Measurements from ENCODE around the gene AFG1L.
"Not testable (repeated sequence)": the region's sequence is repeated elsewhere in the genome, so short reads cannot be mapped to it uniquely, and the experiment has no call there.

Gene AFG1L

DNA sequence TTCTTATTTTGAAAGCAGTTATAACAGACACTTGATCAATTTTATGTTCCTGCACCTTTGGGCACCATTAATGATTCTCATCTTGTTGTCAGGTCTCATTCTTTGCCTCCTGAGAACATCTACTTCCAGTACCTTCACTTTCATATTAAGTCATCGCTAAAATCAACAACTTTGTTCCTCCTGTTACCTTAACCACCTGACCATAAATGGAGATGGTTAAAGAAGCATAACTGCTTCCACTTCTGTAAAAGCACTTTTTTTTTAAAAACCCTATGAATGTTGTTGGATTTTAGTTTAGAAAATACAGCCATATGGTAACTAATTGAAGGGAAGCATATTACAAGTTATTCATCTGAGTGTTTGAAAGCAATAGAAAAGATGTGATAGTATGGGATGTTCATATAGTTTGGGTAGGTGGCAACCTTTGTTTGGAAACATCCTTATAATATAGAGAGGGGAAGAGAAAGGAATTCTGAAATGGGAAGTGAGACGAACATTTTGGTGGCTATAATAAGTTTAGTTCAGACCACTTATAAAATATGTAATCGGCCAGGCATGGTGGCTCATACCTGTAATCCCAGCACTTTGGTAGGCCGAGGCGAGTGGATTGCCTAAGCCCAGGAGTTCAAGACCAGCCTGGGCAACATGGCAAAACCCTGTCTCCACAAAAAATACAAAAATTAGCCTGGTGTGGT, 53.9 kb downstream of the AFG1L start:
- FAIRE-seq (peak; percentile 93), DNase-seq (ENCODE audit: insufficient read length, low spot score) (peak; percentile 50)

DNA sequence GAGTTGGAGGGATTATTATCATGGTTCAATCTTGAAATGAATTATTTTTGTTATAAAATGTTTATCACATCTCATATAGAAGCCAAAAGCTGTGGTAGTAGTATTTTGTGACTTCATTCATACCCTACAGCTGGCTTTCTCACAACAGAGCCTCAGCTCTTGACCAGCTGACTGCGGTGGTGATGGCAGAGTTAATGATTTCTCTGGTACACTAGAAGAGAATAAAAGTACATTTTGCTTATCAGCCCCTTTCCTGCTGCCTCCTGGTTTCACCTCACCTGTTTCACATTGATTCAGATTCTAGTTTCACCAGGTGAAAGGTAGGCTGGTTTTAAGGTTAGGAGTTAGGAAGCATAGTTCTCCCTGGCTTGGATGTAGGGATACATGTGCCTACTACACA, 55.7 kb downstream of the AFG1L start:
- DNase-seq (ENCODE audit: insufficient read length, low spot score) = peak; percentile 7
- FAIRE-seq = peak; percentile 92

DNA sequence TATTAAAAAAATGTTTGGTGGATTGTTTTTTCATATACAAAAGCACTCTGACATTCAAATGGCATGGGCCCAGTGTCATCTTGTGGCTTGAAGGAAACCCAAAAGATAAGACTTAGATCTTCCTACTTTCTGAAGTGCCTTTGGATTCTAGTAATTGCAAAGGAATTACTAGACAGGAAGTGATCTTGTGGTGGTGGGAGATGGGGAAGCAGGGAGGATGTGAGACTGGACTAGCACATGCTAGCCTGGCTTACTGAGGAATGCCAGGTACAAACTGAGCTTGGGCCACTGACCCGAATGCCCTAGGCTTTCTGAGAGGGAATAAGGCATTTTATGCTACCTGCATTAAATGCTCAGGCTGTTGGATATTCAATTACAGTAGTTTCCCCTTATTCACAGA, 59.0 kb downstream of the AFG1L start:
- no peak for DNase-seq (ENCODE audit: insufficient read length, low spot score)
- FAIRE-seq = no peak

DNA sequence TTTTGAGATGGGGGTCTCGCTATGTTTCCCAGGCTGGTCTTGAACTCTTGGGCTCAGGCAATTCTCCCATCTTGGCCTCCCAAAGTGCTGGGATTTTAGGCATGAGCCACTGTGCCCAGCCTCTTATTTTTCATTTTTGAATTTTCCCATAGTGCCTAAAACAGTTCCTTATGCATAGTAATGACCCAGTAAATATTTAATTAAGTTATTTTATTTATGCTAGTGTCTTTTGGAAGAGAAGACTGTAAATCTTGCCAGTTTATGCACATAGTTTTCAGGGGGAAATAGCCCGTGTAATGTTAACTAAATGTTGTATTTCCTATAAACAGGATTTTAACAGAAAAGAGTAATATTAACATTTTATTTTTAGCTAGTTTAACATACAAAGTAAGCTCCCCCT, 60.3 kb downstream of the AFG1L start:
- DNase-seq (ENCODE audit: insufficient read length, low spot score) (no peak), FAIRE-seq (no peak)

DNA sequence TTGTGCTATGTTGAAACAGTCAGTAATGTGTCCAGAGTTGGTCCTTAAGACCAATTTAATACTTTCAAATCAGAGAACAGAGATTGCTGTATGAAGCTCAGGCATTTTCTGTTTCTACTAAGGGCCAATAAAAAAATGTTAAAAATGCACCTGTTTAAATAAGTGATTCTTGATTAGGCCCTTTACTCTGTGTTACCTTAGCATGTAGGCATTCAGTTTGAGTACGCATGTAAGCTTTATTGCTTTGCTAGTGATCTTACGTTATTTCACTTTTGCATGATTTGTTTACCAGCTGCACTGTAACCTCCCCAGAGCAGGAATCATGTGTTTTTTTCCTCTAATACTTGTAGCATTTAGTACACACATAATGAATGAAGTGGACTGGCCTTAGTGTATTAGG, 61.0 kb downstream of the AFG1L start:
- DNase-seq (ENCODE audit: insufficient read length, low spot score) (no peak), FAIRE-seq (no peak)

DNA sequence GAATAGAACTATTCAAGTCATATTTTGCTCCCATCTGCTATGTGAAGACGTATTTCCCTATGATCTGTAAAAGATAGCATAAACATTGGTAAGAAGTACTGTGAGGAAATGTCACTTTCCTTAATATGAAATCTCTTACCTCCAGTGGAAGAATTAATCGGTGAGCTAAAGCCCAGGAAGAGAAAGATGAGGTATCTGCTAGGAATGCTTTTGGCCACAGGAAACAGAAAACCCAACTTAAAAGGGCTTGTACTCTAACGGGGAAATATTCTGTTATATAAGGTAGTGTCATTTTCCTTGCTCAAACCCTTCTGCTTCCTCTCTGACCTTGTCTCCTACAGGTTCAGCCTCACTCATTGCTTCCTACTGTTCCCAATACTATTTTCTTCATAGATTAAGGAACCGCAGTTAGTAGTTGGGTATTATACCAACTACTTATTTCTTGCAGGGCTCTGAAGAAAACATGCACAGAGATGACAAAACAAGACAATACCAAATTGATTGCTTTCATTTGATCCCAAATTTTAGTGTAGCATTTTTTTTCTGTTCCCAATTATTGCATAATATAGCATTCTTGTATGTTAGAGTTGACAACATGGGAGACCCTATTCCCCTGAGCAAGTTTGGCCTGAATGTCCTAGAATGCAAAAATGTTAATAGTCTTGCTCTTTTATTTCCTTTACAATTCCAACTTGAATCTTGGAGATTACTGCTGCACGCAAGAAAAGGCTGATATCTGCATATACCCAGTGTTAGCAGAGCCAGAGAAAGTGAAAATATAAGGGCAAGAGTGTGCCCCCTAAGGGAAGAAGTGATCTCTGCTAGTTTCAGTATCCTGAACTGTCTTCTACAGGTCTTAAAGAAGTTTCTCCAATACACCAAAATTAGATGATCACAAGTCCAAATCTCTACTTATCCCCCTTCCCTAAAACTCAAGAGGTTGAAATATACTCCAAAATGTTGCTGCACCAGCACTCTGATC, 65.3 kb downstream of the AFG1L start:
- FAIRE-seq (peak; percentile 58), DNase-seq (ENCODE audit: insufficient read length, low spot score) (no peak)

DNA sequence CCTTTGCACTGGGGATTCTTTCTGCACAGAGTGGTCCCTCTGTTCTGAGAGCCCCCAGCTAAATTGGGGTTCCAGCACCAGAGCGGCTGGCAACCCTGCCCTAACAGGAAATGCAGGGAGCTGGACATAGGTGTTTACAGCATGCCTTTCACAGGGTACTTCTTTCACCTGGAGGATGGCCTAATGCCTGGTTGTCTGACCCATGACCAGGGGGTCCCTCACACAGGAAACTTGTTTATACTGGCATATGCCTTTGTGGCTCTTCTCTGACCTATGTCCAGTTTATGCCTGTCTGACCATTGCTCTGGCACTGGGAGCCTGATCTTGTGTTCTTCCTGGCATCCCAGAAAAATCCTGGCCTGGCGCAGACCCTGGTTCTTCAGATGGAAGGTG, 66.1 kb downstream of the AFG1L start:
- DNase-seq (ENCODE audit: insufficient read length, low spot score) = no peak
- FAIRE-seq = no peak

DNA sequence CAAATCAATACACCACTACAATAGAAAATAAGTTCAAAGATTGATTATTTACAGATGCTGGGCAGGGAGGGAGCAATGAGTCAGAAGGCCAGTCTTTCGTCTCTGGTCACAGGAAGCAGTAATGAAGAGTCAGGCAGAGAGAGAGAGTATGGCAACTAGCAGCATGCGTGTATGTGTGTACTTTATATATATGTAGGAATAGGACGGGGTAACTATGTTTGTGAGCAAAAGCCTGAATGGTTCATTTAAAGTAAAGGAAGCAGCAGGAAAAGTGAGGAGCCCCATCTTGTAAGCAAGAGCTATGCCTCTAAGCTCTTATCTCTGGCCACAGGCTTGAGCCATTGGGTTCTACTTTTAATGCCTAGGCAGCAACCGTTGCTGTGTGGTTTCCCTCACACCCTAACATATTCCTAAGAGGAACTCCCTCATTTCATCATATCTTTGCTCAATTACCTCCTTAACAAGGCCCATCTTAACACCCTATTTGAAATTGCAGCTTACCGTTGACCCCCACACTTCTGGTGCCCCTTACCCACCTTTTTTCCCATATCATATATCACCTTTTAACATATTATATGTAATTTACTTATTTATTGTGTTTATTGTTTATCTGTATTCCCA, 66.6 kb downstream of the AFG1L start:
- FAIRE-seq (peak; percentile 23), DNase-seq (ENCODE audit: insufficient read length, low spot score) (no peak)

DNA sequence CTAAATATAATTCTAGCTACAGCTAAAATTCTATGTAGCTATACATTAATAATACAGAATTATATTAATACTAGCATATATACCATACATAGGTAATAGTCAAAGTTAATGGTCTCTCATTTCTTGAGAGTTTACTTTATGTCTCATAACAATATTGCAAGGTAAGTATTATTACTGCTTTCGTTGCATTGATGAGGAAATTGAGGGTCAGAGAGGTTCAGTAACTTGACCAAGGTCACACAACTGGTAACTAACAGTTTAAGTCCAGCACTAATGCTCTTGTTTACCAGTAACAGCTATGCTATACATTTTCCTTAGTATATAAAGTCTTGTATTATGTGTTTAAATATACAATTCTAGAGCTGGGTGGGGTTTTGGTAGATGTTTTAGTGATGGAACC, 67.6 kb downstream of the AFG1L start:
- FAIRE-seq = no peak
- DNase-seq (ENCODE audit: insufficient read length, low spot score) = no peak

DNA sequence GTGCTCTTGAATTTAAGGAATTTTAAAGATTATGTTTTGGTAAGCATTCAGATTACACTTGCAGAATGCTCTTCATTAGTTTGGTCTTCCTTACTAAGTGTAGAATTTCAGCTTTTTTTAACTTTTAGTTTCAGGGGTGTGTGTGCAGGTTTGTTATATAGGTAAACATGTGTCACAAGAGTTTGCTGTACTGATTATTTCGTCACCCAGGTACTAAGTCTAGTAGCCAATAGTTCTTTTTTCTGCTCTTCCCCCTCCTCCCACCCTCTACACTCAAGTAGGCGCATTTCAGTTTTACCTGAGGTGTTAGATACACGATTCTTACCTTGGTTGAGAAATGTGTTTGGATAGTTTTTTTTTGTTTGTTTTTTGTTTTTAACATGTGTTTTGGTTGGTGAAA, 68.3 kb downstream of the AFG1L start:
- DNase-seq (ENCODE audit: insufficient read length, low spot score) (no peak), FAIRE-seq (no peak)

DNA sequence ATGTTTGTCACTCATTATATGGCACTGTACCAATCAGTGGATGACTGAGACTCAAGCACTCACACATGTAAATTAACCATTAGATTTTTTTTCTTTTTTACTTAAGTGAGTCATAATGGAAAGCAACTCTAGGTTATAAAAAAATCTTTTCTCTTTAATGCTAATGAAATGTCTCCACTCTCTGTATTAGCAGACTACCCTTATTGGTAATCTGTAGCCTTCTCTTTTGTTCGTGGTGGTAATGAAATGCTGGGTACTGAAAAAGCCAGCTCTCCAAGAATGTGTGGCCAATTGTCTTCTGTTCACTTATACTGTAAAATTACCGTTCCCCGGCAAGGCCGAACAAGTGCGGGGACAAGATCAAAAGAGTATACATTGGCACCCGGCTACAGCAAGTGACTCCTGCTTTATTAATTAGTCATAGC, 69.0 kb downstream of the AFG1L start:
- FAIRE-seq (no peak), DNase-seq (ENCODE audit: insufficient read length, low spot score) (no peak)

DNA sequence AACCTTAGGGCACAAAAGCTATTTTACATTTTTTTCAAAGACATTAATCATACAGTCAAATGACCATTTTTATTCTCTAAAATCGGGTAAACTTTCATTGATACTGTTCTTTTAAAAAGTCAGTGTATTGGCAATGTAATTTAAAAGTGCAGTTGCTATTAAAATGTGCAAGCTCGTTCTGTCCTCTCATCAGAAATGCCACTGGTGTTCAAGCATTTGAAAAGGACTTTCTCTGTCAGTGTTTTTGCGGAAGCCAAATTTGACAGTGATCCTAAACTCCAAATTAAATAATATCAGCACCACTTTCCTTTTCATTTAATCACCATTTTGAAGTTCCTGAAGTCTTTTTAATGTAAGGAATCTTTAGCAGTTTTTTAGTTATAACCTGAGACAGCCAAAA, 69.6 kb downstream of the AFG1L start:
- FAIRE-seq = no peak
- no peak for DNase-seq (ENCODE audit: insufficient read length, low spot score)

DNA sequence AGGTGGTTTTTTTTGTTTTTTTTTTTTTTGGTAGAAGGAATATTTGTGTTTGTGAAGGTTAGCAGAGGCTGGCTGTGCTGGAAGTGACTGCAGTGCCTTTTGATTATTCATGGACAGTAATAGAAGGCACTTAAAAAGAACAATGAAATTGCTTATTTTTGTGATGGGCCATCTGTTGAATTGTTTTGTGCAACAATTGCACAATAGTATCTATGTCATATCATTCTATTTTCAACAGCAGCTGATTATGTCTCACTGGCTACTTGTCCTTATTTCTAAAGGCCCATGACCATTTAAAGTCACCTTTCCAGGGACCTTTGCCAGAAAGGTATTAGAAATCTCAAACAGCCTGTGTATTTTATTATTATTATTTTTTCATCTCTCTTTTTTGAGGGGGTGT, 70.6 kb downstream of the AFG1L start:
- DNase-seq (ENCODE audit: insufficient read length, low spot score) (no peak), FAIRE-seq (no peak)

DNA sequence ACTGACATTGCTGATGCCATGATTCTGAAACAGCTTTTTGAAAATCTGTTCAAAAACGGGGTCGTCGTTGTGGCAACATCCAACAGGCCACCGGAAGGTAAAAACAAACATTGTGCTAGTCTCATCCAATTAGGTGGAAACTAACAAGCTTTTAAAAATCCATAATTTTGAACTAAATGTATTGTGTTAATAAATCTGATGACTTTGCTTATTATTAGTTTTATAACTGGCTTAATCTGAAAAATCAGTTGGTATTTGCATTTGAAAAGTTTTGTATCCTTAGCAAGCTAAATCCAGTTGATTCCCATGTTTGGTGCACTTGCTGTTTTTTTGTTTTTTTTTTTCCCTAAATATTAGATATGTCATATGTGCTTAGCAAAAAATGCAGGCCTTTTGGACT, 71.4 kb downstream of the AFG1L start:
- FAIRE-seq = no peak
- DNase-seq (ENCODE audit: insufficient read length, low spot score) = no peak

DNA sequence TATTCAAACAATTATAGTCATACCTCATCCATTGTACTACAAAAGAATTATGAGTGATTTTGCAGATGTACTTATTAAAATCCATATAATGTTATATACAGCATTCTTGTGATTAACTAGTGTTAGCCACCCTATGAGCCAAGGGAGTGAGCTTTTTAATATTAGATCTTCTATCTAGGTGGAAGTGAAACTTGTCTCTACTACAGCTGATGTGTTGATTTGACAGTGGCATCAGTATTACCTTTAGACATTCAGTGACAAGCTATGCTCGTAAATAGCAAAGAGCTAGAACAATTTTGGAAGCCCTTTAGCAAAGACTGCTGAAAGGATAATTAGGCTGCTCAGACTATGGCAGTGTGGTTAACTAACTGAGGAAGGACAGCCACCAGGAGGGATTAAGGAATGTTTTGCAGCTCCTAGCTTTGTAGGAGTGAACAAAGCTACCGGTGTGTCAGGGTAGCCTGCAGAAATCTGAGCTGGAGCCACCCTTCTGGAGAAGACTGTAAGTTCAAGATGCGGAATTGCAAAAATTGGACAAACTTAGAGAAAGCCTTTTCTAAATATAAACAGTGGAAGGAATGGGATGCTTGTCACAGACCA, 73.7 kb downstream of the AFG1L start:
- DNase-seq (ENCODE audit: insufficient read length, low spot score) = no peak
- no peak for FAIRE-seq

DNA sequence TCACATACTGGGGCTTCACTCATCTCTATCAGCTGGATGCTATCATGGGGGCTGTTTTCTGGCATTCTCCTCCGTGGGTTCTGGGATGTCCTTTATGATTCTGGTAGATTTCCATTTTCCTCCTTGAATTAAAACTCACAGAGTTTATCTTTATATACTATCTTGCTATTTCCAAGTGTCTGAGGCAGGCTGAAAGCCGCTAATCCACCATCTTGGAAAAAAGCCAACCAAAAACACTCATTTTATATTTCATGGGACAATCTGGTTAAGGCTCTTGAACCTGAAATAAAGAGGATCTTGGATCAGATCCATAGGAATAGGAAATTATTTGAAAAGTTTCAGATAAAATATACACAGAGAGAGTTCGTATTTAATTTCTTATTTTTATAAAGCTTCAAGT, 86.0 kb downstream of the AFG1L start:
- DNase-seq (ENCODE audit: insufficient read length, low spot score) = no peak
- FAIRE-seq = no peak

DNA sequence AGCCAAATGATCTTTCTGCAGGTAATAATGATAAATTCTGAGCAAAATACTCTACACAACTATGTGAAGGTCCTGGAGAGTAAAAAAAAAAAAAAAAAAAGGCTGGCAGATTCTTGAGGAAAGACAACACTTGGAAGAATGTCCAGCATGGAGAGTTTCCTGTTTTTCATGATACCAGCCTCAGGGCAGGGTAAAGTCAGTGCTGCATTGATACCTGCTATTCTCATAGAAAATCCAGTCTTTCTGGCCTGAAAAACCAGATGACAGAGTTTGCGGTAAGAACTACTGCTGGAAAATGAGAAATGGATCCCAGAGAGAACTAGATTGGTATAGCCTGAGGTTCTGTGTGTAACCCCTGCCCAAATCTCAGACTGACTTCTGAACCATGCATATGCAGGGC, 89.1 kb downstream of the AFG1L start:
- DNase-seq (ENCODE audit: insufficient read length, low spot score) (no peak), FAIRE-seq (no peak)

DNA sequence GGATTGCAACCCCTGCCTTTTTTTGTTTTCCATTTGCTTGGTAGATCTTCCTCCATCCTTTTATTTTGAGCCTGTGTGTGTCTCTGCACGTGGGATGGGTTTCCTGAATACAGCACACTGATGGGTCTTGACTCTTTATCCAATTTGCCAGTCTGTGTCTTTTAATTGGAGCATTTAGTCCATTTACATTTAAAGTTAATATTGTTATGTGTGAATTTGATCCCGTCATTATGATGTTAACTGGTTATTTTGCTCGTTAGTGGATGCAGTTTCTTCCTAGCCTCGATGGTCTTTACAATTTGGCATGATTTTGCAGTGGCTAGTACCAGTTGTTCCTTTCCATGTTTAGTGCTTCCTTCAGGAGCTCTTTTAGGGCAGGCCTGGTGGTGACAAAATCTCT, 94.3 kb downstream of the AFG1L start:
- not testable (repeated sequence) for FAIRE-seq; DNase-seq (ENCODE audit: insufficient read length, low spot score)

DNA sequence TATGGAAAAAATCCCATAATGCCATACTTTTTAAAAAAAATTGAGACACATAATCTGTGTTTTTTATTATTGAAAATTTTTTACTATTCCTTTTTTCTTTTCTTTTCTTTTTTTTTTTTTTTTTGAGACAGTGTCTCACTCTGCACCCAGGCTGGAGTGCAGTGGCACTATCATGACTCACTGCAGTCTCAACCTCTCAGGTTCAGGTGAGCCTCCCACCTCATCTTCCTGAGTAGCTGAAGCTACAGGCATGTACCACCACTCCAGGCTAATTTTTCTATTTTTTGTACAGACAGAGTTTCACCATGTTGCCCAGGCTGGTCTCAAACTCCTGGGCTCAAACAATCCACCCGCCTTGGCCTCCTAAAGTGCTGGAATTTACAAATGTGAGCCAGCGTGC, 100.4 kb downstream of the AFG1L start:
- no peak for FAIRE-seq
- no peak for DNase-seq (ENCODE audit: insufficient read length, low spot score)

DNA sequence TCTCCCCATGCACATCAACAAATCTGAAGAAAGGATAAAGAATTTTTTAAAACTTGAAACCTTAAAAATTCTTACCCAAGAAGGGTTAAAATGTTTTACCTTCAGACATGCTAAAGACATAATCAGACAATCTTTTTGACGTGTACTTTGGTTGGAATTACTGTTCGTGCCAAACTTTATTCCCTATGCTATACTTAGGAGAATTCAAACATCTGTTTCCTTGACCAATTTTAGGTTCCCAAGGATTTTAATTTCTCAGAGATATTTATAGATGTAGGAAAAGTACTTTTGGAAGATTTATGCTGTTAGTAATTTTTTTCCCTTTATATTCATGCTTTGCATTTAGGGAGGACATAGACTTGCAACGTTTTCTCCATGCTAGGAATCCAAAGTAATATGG, 108.4 kb downstream of the AFG1L start:
- FAIRE-seq (no peak), DNase-seq (ENCODE audit: insufficient read length, low spot score) (no peak)

DNA sequence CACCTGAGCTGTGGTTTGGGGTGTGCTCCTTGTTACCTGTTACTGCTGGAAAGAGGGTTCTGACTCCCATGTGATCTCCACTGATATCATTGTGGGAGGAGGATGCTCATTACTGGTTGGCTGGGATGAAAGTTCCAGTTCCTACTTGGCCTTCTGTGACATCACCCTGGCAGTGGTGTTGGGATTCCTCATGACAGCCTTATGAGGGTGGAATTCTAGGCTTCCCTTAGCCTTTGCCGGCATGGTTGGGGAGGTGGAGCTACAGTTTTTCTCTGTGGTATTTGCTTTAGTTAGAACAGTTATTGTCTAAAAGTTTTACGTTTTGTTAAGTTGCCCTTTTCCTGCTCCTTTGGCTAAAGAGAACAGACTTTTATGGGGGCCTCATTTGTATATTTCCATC, 112.1 kb downstream of the AFG1L start:
- FAIRE-seq = no peak
- DNase-seq (ENCODE audit: insufficient read length, low spot score) = no peak
